Neutrophil (primary cell): Measurements from ENCODE around the gene NRROS.

ENCODE experiments used
- H3K27ac ChIP-seq: fragments of 200-600 bp; sonication (generic); 2 replicates; pipeline ENCODE4 v1.5.1; 2016; ENCODE audit warnings: mild to moderate bottlenecking, moderate library complexity
- H3K27me3 ChIP-seq: fragments of 200-600 bp; sonication (generic); 2 replicates; pipeline ENCODE4 v1.6.0; 2016; ENCODE audit warnings: mild to moderate bottlenecking
- H3K36me3 ChIP-seq: fragments of 200-600 bp; sonication (generic); 2 replicates; pipeline ENCODE4 v1.5.1; 2017
- H3K4me1 ChIP-seq, 2 experiments: fragments of 200-600 bp in 1 of 2; sonication (generic) in 1 of 2; 1 replicate in 1 of 2; 2 replicates in 1 of 2; pipeline versions ENCODE4 v1.5.1 to v1.6.1; 2013 to 2016; ENCODE audit warnings: low read depth in 1 of 2, low read length in 1 of 2, mild to moderate bottlenecking in 1 of 2, moderate library complexity in 1 of 2; ENCODE audit not compliant: control insufficient read depth in 1 of 2, insufficient read depth in 1 of 2
- H3K4me3 ChIP-seq, 2 experiments: fragments of 200-600 bp in 1 of 2; sonication (generic) in 1 of 2; 1 replicate in 1 of 2; 2 replicates in 1 of 2; pipeline ENCODE4 v1.5.1; 2013 to 2016; ENCODE audit warnings: low read depth in 1 of 2, low read length in 1 of 2, mild to moderate bottlenecking in 1 of 2, moderate library complexity in 1 of 2
- H3K9me3 ChIP-seq: fragments of 200-600 bp; sonication (generic); 2 replicates; pipeline ENCODE4 v1.5.1; 2016
- TF ChIP-seq, protein P1 (sequence below): fragments of 200-600 bp; sonication (generic); IDR thresholded peaks from 2 replicates; pipeline ENCODE4 v1.5.1; 2016; ENCODE audit warnings: antibody characterized with exemption

The NRROS gene

GRCh38 chr3:196620161-196620604, 19.3 kb upstream of the NRROS start:
- TF ChIP-seq, protein P1, sequence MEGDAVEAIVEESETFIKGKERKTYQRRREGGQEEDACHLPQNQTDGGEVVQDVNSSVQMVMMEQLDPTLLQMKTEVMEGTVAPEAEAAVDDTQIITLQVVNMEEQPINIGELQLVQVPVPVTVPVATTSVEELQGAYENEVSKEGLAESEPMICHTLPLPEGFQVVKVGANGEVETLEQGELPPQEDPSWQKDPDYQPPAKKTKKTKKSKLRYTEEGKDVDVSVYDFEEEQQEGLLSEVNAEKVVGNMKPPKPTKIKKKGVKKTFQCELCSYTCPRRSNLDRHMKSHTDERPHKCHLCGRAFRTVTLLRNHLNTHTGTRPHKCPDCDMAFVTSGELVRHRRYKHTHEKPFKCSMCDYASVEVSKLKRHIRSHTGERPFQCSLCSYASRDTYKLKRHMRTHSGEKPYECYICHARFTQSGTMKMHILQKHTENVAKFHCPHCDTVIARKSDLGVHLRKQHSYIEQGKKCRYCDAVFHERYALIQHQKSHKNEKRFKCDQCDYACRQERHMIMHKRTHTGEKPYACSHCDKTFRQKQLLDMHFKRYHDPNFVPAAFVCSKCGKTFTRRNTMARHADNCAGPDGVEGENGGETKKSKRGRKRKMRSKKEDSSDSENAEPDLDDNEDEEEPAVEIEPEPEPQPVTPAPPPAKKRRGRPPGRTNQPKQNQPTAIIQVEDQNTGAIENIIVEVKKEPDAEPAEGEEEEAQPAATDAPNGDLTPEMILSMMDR: no peak
- Histone ChIP-seq H3K27ac (peak overlapping the region; percentile 77), H3K4me1 (peaks cover 46 to 66% of the 10 kb centered on the region in 2 experiments), H3K9me3 (no peaks in the 10 kb centered on the region), H3K36me3 (no peaks in the 10 kb centered on the region), H3K4me3 (peak overlapping the region in 1 of 2 experiments; percentile 13), H3K27me3 (no peaks in the 10 kb centered on the region)

DNA sequence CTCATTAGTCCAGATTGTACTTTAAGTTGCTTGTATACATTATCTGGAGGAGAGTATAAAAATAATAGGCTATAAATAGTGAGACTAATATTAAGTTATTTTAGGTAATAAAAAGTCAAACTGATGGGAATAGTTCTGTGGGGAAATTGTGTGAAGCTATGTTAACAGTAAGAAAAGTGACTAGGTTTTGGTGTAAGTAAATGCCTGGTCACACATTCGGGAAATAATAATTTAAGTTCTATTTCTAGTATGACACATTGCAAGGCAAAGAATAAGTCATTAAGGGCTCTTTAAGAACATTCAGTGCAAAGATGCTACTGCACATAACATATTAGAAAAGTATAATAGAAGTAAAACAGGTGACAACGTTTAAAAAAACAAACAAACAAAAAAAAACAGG, 18.8 kb upstream of the NRROS start:
- Histone ChIP-seq H3K9me3 (no peaks in the 10 kb centered on the region), H3K27ac (peak overlapping the region; percentile 77), H3K4me3 (peak overlapping the region in 1 of 2 experiments; percentile 13), H3K27me3 (no peaks in the 10 kb centered on the region), H3K36me3 (no peaks in the 10 kb centered on the region), H3K4me1 (peaks cover 50 to 71% of the 10 kb centered on the region in 2 experiments)
- TF ChIP-seq, protein P1: no peak

DNA sequence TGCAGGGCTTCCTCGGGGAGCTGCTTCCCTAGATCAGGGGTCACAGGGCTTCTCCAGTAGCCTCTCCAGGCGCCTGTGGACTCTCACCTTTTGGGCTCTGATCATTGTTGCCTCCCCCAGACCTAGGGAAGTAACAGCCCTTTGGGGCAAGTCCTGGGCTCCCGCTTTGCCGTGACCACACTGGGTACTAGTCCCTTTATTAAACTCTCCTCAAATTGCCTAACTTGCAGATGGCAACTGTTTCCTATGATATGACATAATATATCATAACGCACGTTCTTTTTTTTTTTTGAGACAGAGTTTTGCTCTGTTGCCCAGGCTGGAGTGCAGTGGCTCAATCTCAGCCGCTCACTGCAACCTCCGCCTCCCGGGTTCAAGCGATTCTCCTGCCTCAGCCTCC, 17.9 kb upstream of the NRROS start:
- H3K4me3 ChIP-seq: no peak overlapping the region
- H3K27me3 ChIP-seq: no peaks in the 10 kb centered on the region
- TF ChIP-seq, protein P1: no peak
- peaks cover 50 to 74% of the 10 kb centered on the region in 2 experiments for H3K4me1 ChIP-seq
- no peaks in the 10 kb centered on the region for H3K9me3 ChIP-seq
- H3K27ac ChIP-seq: peak overlapping the region; percentile 77
- H3K36me3 ChIP-seq: no peaks in the 10 kb centered on the region

DNA sequence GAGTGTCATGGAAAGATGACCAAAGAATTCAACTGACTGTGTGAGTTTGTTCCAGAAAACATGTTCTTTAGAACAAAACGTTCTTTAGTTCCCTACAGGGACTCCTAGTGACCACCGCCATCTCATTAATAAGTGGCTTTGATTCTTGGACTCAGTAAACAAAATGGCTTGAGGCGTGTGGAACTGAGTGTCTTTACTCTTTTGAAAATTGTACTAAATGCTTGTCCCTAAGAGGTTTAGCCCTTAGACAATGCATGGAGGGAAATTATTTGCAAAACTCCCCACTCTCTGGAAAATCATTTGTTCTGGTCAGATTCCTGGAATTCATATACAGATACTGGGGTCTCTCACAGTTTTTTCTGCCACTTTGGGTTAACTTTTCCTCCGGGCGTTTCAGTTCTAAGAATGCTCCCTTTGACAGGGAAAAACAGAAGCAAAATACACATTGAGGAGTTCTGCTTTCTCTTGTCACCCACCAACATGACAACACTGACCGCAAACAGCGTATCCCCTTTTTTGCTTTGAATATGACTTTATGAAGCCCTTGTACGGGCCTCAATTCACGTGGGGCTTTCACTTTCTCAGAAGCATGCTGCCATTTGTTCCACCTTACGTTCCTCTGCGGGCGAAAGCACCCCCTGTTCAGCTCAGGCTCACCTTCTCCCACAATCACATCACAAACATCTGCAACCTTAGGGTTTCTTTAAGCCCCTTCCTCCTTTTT, 15.3 kb upstream of the NRROS start:
- Histone ChIP-seq H3K4me3 (peak overlapping the region; percentile 53 to 64), H3K27ac (peak overlapping the region; percentile 88), H3K27me3 (no peaks in the 10 kb centered on the region), H3K4me1 (peaks cover 47 to 73% of the 10 kb centered on the region in 2 experiments), H3K36me3 (no peaks in the 10 kb centered on the region), H3K9me3 (no peaks in the 10 kb centered on the region)
- TF ChIP-seq, protein P1: no peak

- Histone ChIP-seq H3K9me3 (no peaks in the 10 kb centered on the region), H3K27ac (peak overlapping the region; percentile 88), H3K4me3 (peak overlapping the region; percentile 53 to 64), H3K4me1 (peaks cover 46 to 75% of the 10 kb centered on the region in 2 experiments), H3K27me3 (no peaks in the 10 kb centered on the region), H3K36me3 (no peaks in the 10 kb centered on the region)
- TF ChIP-seq, protein P1: no peak
Measured at GRCh38 chr3:196624907-196625306, 14.6 kb upstream of the NRROS start.
